Measurements from ENCODE around the gene RBM38.

The RBM38 gene

GRCh38 chr20:57439993-57440392 lies 48.8 kb downstream of the RBM38 start:
- DNase-seq = no peak

GRCh38 chr20:57440678-57441509 lies 49.7 kb downstream of the RBM38 start:
- DNase-seq = no peak

GRCh38 chr20:57441510-57442154 lies 50.4 kb downstream of the RBM38 start:
- no peak for DNase-seq

- no peak for DNase-seq
Measured at GRCh38 chr20:57442158-57442887, 51.1 kb downstream of the RBM38 start.

- no peak for DNase-seq
Measured at GRCh38 chr20:57442888-57443239, 51.7 kb downstream of the RBM38 start.

GRCh38 chr20:57443349-57444265 lies 52.4 kb downstream of the RBM38 start:
- DNase-seq = no peak

- no peak for DNase-seq
Measured at GRCh38 chr20:57444394-57445048, 53.3 kb downstream of the RBM38 start.

GRCh38 chr20:57445298-57445697 lies 54.1 kb downstream of the RBM38 start:
- DNase-seq = no peak

- no peak for DNase-seq
Measured at GRCh38 chr20:57445774-57446173, 54.6 kb downstream of the RBM38 start.

GRCh38 chr20:57448764-57449354 lies 57.7 kb downstream of the RBM38 start:
- DNase-seq = no peak

- DNase-seq = no peak
Measured at GRCh38 chr20:57449398-57450354, 58.5 kb downstream of the RBM38 start.

GRCh38 chr20:57450419-57450818 lies 59.2 kb downstream of the RBM38 start:
- no peak for DNase-seq

GRCh38 chr20:57450931-57451330 lies 59.7 kb downstream of the RBM38 start:
- no peak for DNase-seq

- DNase-seq = no peak
Measured at GRCh38 chr20:57451431-57451794, 60.2 kb downstream of the RBM38 start.

GRCh38 chr20:57451795-57452661 lies 60.8 kb downstream of the RBM38 start:
- DNase-seq = no peak

- DNase-seq = no peak
Measured at GRCh38 chr20:57455386-57455785, 64.2 kb downstream of the RBM38 start.

GRCh38 chr20:57456116-57456515 lies 64.9 kb downstream of the RBM38 start:
- no peak for DNase-seq

GRCh38 chr20:57457243-57458095 lies 66.3 kb downstream of the RBM38 start:
- no peak for DNase-seq
